Body of pancreas (tissue), 4 donors: ENCODE data around the gene ANKRD44. TPM values are rescaled to one million over a fixed set of nuclear protein-coding genes. Genes with fewer than 3 reads are reported as not detected.
A peak's percentile ranks its signal among the peaks of the same experiment; 100 is the strongest.

Experiments
- ATAC-seq: fragments of 150-250 bp; one replicate; pipeline ENCODE4 v1.9.1; 2016
- DNase-seq, 4 donors: peaks; one replicate each; pipeline ENCODE4 v3.0.0-alpha.2; 2019
- H3K27ac ChIP-seq, 4 donors: fragments of 200-600 bp; sonication (generic); 1 replicate in 3 of 4; 2 replicates in 1 of 4; pipeline versions ENCODE4 v1.5.1 to v1.6.1; 2016 to 2019; ENCODE audit warnings: mild to moderate bottlenecking in 1 of 4, mixed read lengths in 1 of 4, moderate library complexity in 1 of 4
- H3K27me3 ChIP-seq, 2 donors: fragments of 200-600 bp; sonication (generic); one replicate each; pipeline ENCODE4 v1.6.0; 2016; ENCODE audit warnings: mild to moderate bottlenecking in 1 of 2
- H3K36me3 ChIP-seq, 2 donors: fragments of 200-600 bp; sonication (generic); replicated peaks in 1 of 2; 2 replicates each; pipeline ENCODE4 v1.5.1; 2016; ENCODE audit warnings: low read depth in 2 of 2; ENCODE audit not compliant: insufficient read depth in 1 of 2
- H3K4me1 ChIP-seq: fragments of 200-600 bp; sonication (generic); one replicate; pipeline ENCODE4 v1.6.0; 2016
- H3K4me3 ChIP-seq, 2 donors: fragments of 200-600 bp; sonication (generic); 1 replicate in 1 of 2; 2 replicates in 1 of 2; pipeline ENCODE4 v1.5.1; 2016 to 2019
- H3K9me3 ChIP-seq, 3 donors: fragments of 200-600 bp; sonication (generic); 1 replicate in 2 of 3; 2 replicates in 1 of 3; pipeline ENCODE4 v1.5.1; 2016
- POLR2A ChIP-seq, 3 donors: fragments of 450-650 bp; IDR thresholded peaks; one replicate each; pipeline ENCODE4 v1.6.1; 2016; ENCODE audit warnings: antibody characterized with exemption in 3 of 3, mild to moderate bottlenecking in 2 of 3
- WGBS, 2 donors: methylation state at CpG; one replicate each; pipeline ENCODE4 v1.1.5; 2017; 5-methylcytosine and 5-hydroxymethylcytosine counted together
- intact Hi-C: fragments of 100-400 bp; cut with DNase I; formaldehyde crosslinking; loops from one replicate; pipeline ENCODE4 v1.15.1; 2023
- total RNA-seq, 2 donors: library from RNA; depleted of rRNA; stranded (reverse); fragments of >200 nt; gene quantifications; one replicate each; pipeline ENCODE4 v1.1.0, GENCODE V29; 2016
- TF ChIP-seq, protein P1 (sequence below), 7 experiments: fragments of 450-650 bp in 4 of 7; fragments of 200-600 bp in 3 of 7; sonication (generic) in 3 of 7; IDR thresholded peaks; one replicate each; pipeline ENCODE4 v1.5.1; 2016 to 2019; ENCODE audit warnings: antibody characterized with exemption in 7 of 7

Gene ANKRD44
- total RNA-seq, 2 donors from 2014 or later, result 12.2 TPM

DNA sequence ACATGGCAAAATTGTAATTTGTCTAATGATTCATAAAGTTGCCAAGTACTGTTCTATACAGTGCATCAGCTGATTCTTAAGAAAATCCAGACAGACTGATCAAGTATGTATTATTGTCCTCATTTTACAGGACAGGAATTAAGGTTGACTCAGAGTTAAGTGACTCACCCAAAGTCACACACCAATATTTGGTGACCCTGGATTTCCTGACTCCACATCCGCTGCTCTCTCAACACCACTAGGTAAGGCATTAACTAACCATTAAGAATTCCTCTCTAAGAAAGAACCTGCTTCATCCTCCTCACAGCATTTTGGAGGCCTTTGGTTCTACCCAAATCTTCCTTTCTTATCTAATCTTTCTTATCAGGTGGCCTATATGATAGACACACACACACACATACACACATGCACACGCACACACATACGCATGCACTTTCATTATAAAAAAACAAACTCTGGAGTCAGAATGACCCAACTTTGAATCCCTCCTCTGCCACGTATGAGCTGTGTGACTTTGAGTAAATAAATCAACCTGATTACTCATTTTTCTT, 150.8 kb downstream of the ANKRD44 start:
- ATAC-seq (no peak), DNase-seq (no peak)
- intact Hi-C loops, result no loop called here
- H3K4me3 ChIP-seq, result no peak overlapping the region
- no peaks in the 10 kb centered on the region for H3K9me3 ChIP-seq
- H3K36me3 ChIP-seq, result no peaks in the 10 kb centered on the region
- TF ChIP-seq, protein P1, sequence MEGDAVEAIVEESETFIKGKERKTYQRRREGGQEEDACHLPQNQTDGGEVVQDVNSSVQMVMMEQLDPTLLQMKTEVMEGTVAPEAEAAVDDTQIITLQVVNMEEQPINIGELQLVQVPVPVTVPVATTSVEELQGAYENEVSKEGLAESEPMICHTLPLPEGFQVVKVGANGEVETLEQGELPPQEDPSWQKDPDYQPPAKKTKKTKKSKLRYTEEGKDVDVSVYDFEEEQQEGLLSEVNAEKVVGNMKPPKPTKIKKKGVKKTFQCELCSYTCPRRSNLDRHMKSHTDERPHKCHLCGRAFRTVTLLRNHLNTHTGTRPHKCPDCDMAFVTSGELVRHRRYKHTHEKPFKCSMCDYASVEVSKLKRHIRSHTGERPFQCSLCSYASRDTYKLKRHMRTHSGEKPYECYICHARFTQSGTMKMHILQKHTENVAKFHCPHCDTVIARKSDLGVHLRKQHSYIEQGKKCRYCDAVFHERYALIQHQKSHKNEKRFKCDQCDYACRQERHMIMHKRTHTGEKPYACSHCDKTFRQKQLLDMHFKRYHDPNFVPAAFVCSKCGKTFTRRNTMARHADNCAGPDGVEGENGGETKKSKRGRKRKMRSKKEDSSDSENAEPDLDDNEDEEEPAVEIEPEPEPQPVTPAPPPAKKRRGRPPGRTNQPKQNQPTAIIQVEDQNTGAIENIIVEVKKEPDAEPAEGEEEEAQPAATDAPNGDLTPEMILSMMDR (IDR thresholded peaks at IDR 0.05), result no peak
- no peak for TF ChIP-seq POLR2A (IDR thresholded peaks at IDR 0.05)
- H3K27ac ChIP-seq, result peak overlapping the region in 1 of 4 donors; percentile 22
- H3K4me1 ChIP-seq, result peaks cover 5% of the 10 kb centered on the region
- 73 to 79% methylated on average over 4 of the region's 4 CpGs for WGBS, 2 donors
- no peaks in the 10 kb centered on the region for H3K27me3 ChIP-seq

DNA sequence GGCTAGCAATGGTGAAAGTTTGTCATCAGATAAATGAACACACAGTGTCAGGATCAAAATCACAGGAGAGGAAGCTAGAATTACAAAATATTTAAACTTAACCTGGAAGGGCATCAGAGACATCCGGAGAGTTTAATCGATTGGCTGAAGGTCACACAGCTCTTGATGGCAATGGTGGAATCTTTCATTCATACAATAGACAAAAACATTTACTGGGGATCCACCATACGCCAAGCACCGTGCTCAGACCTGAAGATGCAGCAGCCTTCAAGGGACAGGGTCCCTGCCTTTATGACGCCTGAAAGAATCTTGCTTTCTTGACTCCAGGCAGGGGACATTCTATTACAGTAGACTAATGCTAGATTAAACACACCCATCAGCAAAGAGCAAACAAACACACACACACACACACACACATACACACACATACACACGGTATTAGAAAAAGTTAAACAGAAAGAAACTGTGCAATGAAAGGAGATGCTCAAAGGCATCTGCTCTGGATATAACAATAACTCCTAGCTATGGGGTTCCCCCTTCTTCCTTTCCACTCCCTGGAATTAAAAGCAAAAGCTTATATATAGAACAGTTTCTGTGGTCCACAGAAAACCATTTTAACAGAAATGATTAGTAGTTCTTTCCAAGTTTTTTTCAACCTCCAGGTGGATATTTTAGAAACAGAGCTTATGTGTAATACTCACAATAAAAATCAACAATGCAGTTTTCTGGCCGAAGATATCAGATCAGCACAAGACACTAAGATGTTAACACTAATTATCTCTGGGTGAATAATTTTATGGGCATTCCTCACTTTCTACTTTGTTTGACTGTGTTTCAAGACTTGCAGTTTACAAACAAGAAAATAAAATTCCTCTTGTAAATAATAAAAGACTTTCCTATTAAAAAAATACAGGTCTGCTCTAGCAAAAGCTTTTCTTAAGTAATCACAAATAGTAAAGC, 151.7 kb downstream of the ANKRD44 start:
- H3K9me3 ChIP-seq, result no peaks in the 10 kb centered on the region
- H3K36me3 ChIP-seq, result no peaks in the 10 kb centered on the region
- intact Hi-C loops, result no loop called here
- DNase-seq (no peak), ATAC-seq (no peak)
- H3K4me3 ChIP-seq, result no peak overlapping the region
- WGBS, 2 donors, result 38 to 42% methylated on average over 7 of the region's 7 CpGs
- H3K4me1 ChIP-seq, result peaks cover 5% of the 10 kb centered on the region
- no peaks in the 10 kb centered on the region for H3K27me3 ChIP-seq
- no peak for TF ChIP-seq POLR2A (IDR thresholded peaks at IDR 0.05)
- TF ChIP-seq, protein P1 (IDR thresholded peaks at IDR 0.05), result no peak
- H3K27ac ChIP-seq, result peak overlapping the region in 1 of 4 donors; percentile 22

DNA sequence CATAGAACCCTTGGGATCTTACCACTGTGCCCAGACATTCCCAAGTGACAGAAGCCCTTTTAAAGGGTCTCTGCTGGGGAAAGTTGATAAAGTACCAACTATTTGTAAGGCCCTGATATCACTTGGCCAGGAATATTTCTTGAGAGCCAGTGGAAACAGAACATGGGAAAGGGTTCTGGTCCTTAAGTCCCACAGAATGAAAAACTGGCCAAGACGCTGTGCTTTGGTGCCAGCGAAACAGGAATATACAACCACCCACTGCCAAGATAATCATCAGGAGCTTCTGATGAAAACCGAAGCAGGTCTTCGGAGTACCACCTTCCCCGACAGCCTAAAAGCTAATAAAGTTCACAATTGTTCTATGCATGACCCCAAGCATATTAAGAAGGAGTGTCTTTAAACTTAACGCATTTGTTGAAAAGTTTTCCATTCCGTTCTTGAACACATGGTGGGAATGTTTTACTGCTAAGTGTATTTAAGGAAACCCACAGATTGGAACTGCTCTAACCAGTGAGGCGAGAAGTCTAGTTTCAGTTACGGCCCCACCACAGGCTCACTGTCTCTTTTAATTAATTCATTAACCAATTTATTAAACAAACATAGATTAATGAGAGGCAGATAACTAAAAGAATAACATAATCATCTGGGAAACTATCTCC, 152.6 kb downstream of the ANKRD44 start:
- 85 to 87% methylated on average over 9 of the region's 9 CpGs for WGBS, 2 donors
- no peak overlapping the region for H3K27ac ChIP-seq
- intact Hi-C loops, result no loop called here

DNA sequence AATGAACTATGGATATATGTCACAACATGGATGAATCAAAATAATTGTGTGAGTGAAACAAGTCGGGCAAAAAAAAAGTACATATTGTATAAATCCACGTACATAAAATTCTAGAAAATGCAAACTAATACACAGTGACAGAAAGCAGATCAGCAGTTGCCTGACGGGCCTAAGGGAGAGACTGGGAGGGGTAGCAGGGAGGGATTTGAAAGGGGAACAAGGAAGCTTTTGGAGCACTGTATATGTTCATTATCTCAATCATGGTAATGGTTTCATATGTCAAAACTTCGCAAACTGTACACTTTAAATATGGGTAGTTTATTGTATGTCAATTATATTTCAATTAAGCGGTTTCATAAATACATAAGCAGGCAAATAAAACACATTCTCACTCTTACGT, 153.8 kb downstream of the ANKRD44 start:
- no peak for TF ChIP-seq POLR2A (IDR thresholded peaks at IDR 0.05)
- TF ChIP-seq, protein P1 (IDR thresholded peaks at IDR 0.05), result no peak
- peaks cover 5% of the 10 kb centered on the region for H3K4me1 ChIP-seq
- H3K9me3 ChIP-seq, result no peaks in the 10 kb centered on the region
- no peaks in the 10 kb centered on the region for H3K36me3 ChIP-seq
- H3K27ac ChIP-seq, result no peak overlapping the region
- ATAC-seq (no peak), DNase-seq (no peak)
- H3K27me3 ChIP-seq, result no peaks in the 10 kb centered on the region
- intact Hi-C loops, result no loop called here
- 73 to 79% methylated on average over 6 of the region's 6 CpGs for WGBS, 2 donors
- no peak overlapping the region for H3K4me3 ChIP-seq

More for the DNA sequence above, 152.6 kb downstream of the ANKRD44 start:
- H3K4me1 ChIP-seq, result peaks cover 5% of the 10 kb centered on the region
- ATAC-seq, result no peak
- no peaks in the 10 kb centered on the region for H3K27me3 ChIP-seq
- H3K9me3 ChIP-seq, result no peaks in the 10 kb centered on the region
- no peaks in the 10 kb centered on the region for H3K36me3 ChIP-seq
- TF ChIP-seq, protein P1 (IDR thresholded peaks at IDR 0.05), result no peak
- TF ChIP-seq POLR2A (IDR thresholded peaks at IDR 0.05), result no peak
- no peak for DNase-seq
- no peak overlapping the region for H3K4me3 ChIP-seq
